DMS53 treated with DMSO at 0.1 percent for 48 hours (cell line): Measurements from ENCODE around the gene SLAMF9.

Experiments used
- DNase-seq: peaks from one replicate; lab custom pipeline; 2025; ENCODE audit not compliant: unreplicated experiment; lab: John Stamatoyannopoulos, UW

Gene SLAMF9

DNA sequence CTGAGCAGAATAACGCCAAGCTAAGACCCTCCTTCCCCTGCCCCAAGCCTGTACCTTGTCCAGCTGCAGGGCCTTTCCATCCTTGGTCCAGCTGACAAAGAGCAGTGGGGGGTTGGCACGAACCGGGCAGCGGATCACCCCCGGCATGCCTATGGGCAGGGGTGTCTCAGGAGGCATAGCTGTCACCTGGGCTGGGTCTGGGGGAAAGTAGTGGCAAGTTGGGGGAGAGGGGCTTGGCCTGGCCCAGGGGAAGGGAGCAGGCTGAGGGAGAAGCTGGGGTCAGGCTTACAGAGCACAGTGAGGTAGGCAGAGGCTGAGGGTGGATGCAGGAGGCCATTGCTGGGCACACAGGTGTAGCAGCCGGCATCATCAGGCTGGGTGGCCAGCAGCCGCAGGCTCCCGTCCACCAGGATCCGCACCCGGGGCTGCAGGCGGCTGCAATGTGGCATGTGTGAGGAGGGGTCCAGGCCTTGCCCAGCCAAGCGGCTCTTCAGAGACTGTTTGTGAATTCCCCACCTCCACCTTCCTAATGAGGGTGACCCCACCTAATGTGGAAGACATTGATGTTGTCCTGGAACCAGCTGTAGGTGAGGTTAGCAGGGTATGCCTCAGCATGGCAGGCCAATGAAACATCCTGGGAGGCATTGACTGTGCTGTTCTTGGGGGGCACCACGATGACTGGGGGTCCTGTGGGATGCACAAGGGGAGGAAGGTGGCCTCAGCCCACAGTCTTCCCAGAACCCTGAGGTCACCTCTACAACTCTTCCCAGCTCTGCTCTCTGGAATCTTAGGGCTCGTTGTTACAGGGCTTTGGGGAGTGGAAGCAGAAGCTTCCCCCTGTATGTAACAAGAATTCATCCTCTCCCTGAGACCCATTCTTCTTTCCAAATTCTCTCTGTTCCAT, 19.6 kb downstream of the SLAMF9 start:
- DNase-seq: no peak

DNA sequence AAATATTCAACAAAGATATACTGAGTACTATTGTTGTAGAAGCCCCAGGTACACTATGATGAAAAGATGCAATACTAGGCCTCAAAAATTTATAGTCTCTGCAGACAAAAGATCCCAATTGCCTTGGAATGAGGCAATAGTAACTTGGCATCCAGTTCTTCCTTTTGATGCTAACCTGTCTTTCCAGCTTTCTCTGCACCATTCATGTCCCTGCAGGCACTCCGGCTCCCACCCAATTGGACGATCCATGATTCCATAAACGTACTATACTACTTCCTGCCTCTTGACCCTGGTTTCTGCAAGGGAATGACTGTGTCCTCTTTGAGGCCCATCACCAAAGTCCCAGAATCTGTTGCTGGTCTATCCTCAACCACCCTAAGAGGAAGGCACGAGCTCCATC, 20.7 kb downstream of the SLAMF9 start:
- DNase-seq: no peak

DNA sequence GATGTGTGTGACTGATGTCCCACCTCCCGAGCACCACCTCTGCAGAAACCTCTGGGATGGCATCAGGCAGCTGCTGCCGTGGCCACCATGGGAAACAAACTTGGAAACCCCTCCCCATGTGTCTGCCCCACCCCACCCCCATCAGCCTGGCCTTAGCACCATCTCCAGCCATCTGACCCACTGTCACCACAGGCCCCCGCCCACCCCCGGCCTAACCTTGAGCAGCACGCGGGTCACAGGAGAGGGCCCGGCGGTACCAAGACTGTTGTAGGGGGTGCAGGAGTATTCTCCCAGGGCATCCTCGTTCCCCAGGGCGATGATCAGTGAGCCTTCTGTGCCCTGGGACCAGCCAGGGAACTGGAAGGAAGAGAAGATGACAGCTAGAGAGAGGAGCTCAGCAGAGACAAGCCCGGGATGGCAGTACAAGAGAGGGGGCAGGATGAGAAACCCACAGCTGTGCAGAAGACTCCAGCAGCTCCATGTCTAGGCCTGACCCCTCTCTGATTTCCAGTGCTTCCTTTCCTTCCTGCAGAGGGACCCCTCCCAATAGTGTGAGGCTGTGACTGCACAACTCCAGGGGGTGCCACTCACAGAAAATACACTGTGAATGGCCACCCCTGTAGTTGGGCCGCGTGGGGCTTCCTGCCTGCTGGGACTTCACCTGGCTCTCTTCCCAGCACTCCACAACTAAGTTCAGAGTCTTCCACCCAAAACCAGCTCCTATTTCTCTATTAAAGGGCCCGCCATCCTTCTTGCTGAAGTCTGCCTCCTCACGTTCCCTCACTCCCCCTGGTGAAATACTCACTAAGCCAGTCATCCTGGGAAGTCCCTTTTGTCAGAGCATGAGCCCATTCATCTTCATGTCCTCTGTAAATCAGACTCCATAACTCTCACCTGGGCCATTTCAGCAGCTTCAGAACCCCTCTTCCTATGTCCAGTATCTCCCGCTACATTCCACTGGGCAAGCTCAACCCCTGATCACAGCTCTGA, 21.4 kb downstream of the SLAMF9 start:
- DNase-seq: no peak

DNA sequence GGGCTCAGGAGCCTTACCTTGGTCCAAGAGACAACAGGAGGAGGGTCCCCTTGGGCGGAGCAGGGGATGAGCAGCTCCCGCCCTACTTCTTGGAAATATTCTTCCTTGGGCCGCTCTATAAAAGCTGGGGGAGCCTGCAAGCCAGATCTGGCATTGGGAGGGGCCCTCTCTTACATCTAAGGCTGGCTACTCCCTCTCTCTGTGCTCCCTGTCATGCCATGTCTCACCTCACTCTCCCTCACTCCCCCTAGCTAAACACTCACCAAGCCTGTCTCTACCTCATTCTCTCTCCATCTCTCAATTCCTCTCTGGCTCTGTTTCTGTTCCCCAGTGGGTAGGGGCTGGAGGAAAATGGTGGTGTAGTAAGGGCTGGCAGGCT, 22.3 kb downstream of the SLAMF9 start:
- no peak for DNase-seq

DNA sequence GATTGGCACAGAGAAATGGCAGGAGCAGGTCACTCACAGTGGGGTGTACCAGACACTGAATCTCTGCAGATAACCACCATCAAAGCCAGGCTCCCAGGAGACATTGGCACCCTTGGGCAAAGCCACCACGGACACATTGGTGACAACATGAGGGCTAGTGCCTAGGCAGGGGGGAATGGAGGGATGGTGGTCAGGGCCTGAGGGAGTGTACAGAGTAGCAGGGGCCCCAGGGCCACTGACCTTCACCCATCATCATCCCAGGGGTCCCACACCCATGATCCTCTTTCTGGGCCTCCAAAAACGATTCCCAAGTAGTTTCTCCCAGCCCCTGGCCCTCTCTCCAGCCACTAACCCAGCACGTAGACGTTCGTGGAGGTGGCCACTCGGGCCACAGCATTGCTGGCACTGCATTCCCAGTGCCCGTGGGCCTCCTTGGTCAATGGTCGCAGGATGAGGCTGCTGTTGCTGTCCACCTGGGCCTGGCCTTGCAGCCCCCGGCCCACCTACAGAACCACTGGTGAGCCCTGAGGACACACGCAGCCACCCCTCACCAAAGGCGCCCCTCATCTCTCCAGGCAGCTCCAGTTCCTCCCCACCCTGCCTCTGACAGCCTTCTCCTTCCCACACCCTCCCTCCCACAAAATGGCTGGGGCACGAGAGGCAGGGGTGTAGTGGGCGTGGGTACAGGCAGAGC, 22.8 kb downstream of the SLAMF9 start:
- DNase-seq: no peak

DNA sequence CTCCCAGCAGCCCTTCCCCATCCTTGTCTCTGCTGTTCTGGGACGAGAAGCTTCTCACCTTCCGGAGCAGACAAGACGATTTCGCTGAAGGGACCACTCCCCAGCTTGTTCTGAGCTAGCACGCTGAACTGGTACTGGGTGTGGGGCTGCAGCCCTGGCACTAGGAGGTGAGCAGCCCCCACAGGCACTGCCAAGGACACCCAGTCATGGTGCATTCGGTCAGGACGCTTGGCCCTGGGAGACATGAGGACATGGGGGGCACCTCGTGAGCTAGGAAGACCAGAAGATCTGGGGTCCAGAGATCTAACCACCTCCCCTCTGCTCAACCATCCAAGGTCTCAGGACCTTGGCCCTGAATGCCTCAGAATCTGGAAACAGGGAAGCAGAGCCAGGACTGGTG, 23.4 kb downstream of the SLAMF9 start:
- DNase-seq: no peak

DNA sequence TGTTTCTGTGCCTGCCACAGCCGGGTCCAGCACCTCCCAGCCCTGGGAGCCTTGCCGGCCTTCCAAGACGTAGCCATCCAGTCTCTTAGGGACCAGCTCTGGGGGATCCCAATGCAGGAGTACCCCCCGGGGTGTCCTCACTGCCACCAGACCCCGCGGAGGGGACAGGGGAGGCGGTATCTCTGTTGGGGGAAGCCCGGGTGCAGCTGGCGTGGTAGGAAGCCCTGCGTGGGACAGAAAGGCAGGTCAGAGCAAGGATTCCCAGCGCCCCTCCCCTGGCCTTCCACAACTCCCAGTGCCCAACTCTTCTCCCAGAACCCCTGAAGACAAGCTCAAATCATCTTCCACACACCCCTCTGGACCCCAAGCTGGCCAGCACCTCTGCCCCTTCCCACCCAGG, 23.8 kb downstream of the SLAMF9 start:
- no peak for DNase-seq

DNA sequence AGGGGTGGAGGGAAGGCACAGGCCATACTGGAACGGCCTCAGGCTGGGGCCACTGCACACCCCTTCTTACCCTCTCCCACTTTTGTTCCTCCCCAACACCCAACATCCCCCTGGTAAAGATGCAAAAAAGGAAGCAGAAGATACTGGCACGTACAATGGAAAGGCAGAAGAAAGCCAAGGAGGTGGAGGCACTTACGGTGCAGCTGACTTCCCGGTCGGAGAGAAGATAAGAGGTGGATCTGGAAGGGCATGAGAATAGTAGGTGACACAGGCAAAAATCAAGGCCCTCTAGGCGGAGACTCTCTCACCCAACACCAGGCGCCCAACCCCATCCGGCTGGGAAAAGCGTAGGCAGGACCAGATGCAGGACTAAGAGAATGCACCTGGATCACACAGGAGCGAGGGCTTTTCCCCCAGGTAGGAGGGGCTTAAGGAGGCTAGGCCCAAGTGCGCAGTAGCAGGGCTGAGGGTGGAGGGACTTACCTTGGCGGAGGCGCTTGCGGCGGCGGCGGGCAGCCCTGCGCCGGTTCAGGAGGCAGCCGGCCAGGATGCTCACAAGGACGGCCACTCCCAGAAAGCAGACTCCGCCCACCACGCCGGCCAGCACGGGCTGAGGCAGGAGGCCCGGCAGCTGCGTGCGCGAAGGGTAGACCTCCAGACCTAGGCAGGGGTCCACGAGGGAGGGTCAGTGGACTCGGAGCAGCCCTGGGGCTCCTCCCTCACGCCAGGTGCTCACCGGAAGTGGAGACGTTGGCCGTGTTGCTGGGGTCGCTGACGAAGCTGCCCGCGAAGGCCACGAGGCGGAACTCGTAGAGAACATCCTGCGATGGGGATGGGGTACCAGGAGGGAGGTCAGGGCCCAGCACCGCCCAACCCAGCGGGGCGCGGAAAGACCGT, 24.6 kb downstream of the SLAMF9 start:
- no peak for DNase-seq

DNA sequence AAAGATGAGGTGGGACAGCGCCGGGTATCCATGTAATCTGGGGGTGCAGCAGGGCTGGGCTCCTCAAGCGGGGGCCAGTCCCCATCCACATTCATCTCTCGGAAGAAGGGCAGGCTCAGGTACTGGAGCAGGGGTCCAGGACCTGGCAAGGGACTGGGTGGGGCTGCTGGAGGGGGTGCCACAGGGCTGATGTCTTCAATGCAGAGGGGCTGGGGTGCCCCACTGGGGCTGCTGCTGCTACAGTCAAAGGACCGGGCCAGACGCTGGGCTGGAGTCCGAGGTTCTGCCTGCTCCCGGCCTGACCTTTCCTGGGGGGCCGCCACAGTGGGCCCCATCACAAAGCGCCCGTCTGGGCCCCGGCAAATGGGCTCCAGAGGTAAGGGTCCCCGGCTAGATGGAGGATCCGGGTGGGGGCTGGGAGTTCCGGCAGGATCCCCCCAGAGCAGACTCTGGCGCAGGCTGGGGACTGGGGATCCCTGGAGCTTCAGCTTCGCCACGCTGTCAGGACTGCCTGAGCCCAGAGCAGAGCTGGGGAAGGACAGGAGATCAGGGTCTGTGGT, 25.5 kb downstream of the SLAMF9 start:
- no peak for DNase-seq

DNA sequence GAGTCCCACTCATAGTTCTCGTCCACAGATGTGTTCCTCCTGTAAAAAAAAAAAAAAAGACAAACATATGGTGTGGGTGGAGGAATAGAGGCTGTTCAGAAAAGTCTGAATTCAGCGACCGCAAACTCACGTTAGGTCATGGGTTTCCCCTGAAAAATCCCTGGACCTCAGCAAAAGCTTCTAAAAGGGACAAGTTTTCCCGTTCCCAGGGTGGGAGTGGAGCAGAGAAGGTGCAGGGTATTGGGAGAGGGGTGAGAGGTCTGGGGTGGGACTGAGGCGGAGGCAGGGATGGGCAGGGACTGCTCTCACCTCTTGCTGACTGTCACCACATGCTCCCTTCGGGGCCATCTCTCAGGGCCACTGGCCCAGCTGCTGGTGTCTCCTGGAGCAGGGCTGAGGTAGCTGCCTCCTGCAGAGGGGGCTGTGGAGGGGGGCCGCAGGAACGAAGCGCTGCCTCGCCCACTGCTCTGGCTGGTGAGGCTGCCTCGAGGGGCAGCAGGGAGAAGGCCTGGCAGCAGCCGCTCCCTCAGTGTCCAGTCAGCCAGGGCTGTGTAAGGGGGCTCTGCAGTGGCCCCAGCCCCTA, 26.1 kb downstream of the SLAMF9 start:
- DNase-seq: no peak

DNA sequence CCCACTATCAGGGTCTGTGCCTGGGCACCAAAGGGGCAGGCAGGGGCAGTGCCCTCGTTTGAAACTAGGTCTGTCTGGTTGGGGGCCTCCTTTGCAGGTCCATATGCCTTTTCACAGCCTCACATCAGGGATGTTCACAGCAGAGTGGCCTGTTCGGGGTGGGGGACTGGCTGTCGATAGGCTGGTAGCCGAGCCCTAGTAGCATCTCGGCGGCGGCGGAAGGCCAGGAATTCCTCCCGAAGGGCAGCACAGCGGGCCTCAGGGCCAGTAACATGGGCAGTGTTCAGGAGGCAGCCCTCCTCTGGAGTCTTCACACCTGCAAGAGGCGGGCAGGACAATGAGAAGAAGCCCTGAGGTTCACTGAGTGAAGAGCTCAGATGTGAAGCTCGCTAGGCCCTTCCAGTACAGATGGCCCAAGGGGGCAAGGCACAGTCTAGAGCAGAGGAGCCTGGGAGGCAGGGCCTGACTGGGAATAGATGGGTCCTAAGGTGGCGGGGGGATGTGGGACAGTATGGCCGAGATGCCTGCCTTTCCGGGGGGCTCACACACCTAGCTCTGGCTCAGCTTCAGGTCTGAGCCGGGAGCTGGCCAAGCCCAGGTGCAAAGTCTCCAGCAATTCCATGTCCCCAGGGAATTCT, 26.7 kb downstream of the SLAMF9 start:
- no peak for DNase-seq

DNA sequence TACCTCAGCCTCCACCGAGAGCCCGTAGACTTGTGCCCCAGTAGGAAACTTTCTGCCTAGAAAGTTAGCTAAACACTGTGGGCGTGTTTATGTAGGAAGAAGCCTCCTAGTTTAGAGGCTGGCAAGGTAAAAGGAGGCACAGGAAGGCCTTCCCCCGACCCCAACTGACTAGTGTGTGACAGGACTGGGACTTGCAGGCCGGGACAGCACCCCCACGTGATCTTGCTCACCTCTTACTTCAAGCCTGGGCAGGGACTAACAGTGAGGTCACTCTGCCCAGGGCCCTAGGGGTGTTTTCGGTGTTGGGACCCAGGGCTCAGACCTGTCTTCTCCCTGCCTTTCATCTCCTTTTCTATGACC, 28.3 kb downstream of the SLAMF9 start:
- no peak for DNase-seq

DNA sequence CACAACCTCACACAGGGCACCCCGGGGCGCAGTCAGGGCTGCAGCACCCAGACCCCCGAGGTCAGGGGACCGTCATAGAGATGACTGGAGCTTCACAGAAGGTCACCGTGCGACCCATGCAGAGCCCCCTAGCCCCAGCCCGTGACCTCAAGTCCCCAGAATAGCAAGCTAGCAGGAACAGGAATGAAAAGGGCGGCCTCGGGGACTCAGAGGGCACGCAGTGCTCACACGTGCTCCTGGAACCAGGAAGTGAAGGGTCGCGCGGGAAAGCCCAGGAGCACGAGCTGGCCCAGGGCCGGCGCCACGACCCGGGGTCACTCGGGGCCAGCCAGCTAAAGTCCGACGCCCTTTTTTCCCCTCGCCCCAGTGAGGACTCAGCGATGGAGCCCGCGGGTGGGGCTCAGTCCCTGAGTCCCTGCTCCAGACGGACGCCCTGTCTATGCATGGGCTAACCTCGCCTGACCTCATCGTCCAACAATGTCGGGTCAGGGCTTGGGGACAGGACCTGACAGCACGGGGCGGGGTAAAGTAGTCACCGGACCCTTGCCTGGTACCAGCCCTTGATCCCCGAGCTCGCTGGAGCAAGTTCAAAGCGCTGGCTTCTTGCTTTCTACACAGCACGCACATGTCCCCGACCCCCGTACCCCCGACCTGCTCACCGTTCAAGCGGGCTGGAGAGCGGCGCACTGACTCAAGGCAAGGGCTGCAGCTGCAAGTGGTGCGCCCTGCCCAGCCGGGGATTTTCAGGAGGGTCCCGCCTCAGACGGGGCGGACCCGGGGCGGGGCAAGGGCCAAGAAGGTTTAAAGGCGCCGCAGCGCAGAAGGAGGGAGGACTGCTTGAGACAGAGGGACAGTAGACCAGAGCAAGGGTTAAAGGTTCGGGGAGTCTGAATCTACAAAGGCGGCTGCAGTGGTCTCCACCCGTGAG, 29.0 kb downstream of the SLAMF9 start, which contains the start of gene TAGLN2:
TAGLN2 (minus strand) TSS at position 717 of the 928 bp plus-strand sequence. CDS start 4,998 bp downstream, outside the sequence.
- peak; percentile 62 for DNase-seq

DNA sequence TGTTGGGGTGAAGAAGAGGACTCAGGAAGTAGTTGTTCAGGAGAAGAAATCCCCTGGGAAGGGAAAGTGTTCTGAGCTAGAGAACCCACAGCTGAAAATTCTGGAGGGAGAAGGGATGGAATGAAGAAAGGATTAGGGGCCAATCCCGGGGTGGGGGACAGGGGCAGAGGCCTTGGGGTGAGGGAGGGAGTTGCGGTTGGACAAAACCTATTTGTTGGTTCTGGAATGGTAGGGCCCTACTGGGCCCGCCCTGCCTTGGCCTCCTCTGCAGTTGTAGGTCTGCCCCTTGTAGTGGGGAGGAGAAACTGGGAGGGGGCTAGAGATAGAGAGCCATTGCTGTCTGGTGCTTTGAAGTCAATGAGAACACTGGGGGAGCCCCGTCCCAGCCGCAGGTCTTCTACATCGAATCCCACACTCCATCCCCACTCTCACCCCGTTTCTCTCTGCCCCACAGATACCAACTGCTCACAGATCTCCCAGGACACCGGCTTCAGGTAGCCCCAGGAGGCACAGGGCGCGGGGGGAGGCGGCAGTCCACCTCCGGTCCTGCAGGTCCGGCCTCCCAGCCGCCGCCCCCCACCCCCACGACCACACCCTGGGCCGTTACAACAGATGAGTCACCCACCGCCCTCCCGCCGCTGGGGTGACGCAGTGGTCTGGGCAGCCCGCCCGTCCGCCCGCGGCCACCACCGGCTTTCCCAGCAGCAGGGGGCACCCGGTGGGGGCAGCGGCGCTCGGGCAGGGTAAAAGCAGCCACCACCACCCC, 29.8 kb downstream of the SLAMF9 start:
- peak; percentile 22 for DNase-seq

DNA sequence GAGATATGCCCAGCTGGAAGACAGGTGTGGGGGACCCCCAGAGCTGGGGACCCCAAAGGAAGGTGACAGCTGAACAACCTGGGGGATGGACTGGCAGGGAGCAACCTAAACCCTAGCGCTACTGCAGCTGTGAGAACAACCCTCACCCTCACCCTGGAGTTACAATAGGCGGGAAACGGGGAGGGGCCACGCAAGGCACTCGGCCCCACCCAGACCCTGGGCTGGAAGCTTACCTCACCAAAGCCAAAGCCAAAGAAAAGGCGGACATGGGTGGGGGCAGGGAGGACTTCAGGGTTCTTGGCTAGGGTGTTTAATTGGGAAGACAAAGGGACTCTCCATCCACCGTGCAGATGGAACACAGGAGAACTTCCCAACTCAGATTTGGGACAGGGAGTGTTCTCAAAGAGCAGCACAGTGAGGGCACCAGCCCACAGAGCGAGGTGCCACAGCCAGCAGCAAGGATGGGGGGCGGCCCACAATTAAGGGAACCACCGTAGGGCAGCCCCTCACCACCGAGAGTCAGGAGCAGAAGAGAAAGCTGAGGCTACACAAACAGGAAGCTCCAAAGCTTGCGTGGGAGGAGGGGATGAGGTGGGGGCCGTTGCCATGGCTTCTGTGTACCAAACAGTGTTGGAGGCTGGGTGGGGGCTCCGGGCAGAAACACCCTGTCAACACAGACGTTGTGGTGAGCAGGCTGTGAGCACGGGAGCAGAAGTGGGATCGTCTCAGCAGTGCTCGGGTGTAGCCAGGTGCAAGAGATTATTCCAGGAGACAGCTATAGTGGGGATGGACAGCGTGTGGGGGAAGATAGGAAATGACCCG, 30.6 kb downstream of the SLAMF9 start:
- no peak for DNase-seq

DNA sequence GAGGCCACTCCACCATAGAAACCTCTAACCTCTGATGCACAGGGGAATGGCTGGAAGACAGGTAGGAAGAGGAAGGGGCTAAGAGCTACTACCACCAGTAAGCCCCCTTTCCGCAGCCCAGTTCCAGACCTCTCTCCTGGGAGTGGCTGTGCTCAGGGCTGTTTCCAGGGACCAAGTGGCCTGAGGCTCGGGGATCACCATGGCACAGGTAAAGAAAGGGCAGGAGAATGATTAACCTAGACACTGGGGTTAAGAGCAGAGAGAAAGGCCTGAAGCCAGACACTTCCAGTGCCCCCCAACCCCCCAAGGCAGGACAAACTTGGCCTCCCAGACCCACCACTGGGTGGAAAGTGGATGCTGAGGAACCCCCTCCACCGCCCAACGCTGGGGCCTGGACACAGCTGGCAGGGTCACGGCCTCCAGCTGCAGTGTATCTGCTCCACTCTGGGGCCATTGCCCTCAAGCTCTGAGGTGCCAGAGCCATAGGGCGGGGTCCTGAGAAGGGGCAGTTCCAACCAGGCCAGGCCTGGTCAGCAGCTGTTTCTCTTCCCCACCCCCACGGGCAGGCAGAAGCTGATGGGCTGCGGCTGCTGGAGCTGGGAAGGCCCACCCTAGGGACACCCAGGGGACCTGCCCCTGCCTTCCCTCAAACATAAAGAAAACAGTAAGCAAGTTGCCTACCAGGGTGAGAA, 31.4 kb downstream of the SLAMF9 start:
- DNase-seq: no peak
